B cell (primary cell): Measurements from ENCODE around the gene UBTD1.

Experiments
- EZH2 ChIP-seq: IDR thresholded peaks from 2 replicates; pipeline ENCODE4 v1.6.1; 2012; ENCODE audit warnings: borderline replicate concordance, low read depth, mild to moderate bottlenecking, moderate library complexity, low read length; ENCODE audit not compliant: insufficient read depth, poor library complexity, severe bottlenecking
- TF ChIP-seq, protein P1 (sequence below): fragments of 200-600 bp; IDR thresholded peaks from one replicate; pipeline ENCODE4 v1.8.0; 2022; ENCODE audit warnings: antibody characterized with exemption, mild to moderate bottlenecking

DNA sequence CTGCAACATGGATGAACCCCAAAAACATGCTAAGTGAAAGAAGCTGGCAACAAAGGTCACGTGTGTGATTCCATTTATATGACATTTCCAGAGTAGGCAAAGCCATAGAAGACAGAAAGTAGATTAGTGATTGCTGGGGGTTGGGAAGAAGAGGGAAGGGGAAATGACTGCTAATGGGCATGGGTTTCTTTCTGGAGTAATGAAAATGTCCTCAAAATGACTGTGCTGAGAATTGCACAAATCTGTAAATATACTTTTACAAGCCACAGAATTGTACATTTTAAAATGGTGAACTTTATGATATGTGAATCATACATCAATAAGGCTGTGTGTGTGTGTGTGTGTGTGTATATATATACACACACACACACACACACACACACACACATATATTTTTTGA, 16.3 kb upstream of the UBTD1 start:
- TF ChIP-seq, protein P1, sequence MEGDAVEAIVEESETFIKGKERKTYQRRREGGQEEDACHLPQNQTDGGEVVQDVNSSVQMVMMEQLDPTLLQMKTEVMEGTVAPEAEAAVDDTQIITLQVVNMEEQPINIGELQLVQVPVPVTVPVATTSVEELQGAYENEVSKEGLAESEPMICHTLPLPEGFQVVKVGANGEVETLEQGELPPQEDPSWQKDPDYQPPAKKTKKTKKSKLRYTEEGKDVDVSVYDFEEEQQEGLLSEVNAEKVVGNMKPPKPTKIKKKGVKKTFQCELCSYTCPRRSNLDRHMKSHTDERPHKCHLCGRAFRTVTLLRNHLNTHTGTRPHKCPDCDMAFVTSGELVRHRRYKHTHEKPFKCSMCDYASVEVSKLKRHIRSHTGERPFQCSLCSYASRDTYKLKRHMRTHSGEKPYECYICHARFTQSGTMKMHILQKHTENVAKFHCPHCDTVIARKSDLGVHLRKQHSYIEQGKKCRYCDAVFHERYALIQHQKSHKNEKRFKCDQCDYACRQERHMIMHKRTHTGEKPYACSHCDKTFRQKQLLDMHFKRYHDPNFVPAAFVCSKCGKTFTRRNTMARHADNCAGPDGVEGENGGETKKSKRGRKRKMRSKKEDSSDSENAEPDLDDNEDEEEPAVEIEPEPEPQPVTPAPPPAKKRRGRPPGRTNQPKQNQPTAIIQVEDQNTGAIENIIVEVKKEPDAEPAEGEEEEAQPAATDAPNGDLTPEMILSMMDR = no peak
- TF ChIP-seq EZH2 = no peak
